ENCODE data around the gene FGD4.

FGD4 gene

DNA sequence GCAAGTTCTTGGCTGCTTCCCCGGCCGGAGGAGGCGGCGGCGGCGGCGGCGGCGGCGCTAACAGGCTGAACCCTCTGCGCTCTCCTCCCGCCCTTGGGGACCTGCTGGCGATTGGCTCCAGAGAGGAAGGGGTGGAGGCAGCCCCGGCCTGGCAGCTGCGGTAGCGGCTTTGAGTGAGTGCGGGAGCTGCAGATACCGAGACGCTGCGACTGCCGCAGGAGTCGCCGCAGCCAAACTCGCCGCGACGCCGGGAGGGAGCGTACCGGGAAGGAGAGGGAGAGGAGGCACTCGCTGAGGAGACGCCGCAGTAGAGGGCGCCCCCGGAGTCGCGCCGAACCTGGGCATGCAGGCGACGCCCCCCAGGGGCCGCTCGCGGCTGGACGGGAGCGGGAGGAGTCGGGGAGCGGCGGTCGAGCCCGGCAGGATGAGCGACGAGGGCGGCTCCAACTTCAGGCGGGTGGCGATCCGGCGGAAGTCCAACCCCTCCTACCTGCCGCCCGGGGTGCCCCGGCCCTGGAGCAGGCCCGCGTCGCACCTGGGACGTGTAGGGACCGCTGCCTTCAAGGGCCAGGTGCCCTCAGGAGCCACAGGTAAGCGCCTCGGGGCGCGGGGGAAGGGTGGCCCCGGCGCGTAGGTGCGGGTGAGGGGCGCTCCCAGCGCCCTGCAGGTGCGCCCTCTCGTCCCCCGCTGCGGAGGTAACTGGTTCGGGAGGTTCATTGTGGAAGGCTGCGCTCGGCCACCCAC lies at the start of gene FGD4:
Gene FGD4 (plus strand): TSS at position 189 of the 744 bp plus-strand sequence.
- no peak for DNase-seq (ENCODE audit: low read depth, low spot score)

DNA sequence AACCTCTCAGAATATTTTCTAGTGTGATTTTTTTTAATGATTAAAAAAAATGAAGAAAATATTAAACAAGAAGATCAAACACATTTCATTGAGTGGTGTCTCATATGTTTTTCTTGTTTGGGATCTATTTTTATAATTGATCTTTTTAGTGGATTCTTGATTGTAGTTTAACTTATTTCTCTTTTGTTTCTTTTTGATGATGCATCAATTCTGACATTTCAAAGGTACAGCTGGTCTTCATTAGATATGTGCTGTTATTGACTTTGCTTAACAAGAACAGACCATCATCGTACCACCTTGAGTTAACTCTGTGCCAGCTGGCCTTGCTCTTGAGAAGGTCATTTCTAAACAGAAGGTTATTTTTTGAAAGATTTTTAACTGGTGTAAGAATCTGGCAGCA lies 45.8 kb upstream of the FGD4 start:
- DNase-seq (ENCODE audit: low read depth, low spot score) = no peak

DNA sequence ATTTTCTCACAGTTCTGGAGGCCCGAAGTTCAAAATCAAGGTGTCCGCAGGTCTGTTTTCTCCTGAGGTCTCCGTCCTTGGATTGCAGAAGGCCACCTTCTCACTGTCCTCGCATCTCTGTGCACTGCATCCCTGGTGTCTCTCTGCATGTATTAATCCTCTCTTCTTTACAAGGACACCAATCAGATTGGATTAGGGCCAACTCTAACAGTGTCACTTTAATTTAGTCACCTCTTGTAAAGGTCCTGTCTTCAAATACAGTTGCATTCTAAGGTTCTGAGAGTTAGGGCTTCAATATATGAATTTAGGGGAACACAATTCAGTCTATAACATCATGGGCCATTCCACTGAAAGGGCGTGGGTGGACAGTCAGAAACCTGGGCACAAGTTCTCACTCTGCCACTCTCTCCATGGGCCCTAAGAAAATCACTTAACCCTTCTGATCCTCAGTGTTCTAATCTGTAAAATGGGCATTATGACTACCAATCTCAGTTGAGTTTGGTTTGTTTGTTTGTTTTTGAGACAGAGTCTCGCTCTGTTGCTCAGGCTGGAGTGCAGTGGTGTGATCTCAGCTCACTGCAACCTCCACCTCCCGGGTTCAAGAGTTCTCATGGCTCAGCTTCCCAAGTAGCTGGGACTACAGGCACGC lies 41.6 kb upstream of the FGD4 start:
- DNase-seq (ENCODE audit: low read depth, low spot score) = no peak

DNA sequence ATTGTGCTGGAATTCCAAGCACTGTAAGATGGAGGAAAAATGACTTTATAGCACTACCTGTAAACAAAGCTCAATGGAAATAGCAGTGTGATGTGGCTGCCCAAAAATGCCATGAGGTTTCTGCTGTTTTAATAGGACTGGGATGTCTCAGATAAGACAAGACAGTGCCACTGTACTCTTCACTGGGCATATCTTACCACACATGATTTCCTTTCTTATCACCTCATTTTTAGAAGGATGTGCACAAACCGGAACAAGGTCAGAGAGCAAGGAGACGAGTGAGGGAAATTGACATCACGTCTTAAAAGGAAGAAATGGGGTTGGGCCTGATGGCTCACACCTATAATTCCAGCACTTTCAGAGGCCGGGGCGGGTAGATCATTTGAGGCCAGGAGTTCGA lies 38.4 kb upstream of the FGD4 start:
- no peak for DNase-seq (ENCODE audit: low read depth, low spot score)

DNA sequence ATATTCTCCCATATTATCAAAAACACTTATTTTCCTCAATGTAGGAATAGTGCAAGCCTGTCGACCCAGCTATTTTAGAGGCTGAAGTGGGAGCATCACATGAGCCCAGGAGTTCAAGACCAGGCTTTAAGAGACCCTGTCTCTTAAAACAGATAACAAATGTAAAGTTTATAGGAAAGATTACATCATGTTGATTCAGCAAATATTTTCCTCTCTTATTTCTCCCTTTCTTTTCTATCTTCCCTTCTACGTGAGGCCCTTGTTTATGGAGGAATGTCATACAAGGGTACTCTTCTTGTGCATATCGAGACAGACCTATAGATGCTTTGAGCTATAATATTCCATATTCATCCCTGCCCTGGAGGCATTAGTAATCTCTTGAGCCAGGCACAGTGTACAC lies 36.5 kb upstream of the FGD4 start:
- no peak for DNase-seq (ENCODE audit: low read depth, low spot score)

DNA sequence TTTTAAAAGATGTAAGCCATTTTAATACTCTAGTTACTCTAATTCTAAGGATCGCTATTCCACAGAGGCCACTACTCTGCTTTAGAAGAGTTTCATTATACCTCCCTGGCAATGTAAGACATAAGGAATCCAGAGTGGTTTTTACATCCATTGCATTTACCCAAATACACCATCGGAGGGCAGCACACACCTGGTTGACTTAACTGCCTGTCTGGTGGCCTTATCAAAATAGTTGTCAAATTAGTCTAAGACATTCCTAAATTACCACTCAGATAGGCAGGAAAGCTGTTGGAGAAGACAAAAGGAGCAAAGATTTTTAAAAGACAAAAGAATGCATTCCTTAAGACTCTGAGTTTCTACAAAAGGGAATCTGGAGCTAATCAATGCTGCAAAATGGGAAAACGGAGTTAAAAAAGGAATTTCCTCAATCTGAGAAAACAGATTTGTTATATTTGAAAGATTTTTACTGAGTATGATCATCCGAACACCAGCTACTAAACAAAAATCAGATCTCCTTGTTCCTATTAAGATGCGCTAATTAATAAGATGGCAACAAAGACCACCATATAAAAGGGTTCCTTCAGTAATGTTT lies 33.8 kb upstream of the FGD4 start:
- no peak for DNase-seq (ENCODE audit: low read depth, low spot score)

DNA sequence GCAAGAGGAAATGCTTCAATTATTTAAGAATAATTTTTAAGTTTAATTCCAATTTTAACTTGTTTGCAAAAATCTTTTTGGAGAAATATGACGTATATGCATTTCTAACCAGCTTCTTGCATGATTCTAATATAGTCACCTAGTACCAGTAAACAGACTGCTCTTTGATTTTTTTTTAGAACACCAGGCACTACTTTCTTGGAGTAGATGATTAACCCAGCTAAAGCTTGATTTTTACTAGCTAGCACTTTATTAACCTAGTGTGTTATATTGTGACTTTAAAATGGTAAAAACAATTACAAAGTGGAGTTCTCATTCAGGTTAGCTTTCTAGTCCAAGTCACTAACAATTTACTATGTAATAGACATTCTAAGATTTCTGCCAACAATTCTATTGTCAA lies 32.6 kb upstream of the FGD4 start:
- DNase-seq (ENCODE audit: low read depth, low spot score) = no peak

DNA sequence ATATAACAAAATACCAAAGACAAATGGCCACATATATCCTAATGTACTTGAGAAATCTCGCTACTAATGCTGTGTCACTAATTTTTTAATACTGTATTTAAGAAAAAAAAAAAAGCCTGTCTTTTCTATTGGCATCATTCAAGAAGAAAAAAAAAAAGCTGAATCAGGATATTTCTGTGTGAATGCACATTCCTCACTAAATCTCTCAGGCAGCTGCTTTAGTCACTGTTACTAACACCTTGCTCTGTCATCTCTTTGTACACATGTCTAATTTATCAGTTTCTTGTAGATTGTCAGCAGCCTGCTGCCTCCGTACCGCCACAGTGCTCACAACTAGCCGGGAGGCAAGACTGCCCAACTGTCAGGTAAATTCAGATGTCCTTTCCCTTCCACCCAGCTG lies 32.0 kb upstream of the FGD4 start:
- DNase-seq (ENCODE audit: low read depth, low spot score) = no peak

DNA sequence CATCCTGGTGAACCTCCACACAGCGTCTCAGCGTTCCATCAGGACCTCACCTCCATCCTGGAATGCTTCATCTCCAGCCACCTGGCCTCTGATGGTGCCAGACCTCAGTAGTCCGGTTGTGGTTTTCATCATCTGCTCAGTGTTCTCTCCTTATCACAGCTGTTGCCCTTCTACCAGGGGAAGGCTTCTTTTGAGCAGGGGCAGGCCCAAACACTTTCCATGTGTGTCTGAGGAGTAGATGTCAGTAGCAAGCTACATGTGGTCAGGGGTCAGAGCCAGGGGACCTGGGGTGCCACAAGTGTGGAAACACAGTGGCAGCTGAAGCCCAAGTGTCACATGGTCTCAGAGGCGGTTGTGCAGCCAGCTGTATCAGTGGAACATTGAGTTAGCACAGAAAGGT lies 30.2 kb upstream of the FGD4 start:
- DNase-seq (ENCODE audit: low read depth, low spot score) = no peak

DNA sequence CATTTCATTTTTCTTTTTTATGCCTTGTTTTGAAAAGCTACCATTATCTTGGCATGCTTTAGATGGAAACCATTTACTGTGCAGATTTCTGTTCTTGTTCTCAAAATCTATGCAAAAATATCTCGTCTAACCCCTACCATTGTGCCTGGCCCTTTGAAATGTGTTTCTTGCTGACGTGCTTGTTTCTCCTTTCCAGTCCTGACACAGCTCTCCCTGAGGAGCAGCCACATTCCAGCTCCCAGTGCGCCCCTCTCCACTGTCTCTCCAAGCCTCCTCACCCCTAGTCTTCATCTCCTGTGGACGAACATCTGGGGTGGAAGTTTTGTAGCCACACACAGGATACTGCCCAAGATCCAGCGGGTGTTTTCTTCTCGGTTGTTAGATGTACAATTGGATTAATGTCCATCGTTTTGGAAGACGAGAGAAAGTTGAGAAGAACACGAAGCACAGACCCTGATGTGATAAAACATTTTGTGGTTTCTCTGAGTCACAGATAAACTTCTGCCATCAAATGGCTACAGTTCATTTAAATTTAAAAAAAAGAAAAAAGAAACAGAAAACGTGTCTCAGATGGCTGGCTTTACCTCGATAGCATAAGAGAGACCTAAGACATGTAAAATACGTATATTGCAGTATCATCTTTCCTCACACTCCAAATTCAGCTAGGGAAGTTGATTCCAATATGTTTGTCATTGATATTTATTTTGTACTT lies 21.9 kb upstream of the FGD4 start:
- DNase-seq (ENCODE audit: low read depth, low spot score) = no peak

DNA sequence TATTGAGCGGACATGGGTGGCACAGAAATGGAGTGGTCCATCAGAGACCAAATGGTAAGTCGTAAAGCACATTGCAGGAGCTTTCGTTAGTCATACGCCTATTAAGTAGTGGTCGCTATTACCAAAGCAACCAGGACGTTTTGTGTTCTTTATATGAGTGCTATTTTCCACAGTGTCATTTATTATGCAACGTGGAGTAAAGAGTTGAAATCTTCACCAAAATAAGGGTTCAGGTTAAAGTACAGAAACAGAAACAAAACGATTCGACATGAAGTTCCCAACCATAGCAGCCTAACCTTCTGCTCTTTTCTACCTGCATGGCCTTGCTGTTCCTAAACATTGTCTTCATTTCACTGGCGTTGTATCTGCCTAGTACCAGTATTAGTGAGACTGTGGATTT lies 20.1 kb upstream of the FGD4 start:
- DNase-seq (ENCODE audit: low read depth, low spot score) = no peak

DNA sequence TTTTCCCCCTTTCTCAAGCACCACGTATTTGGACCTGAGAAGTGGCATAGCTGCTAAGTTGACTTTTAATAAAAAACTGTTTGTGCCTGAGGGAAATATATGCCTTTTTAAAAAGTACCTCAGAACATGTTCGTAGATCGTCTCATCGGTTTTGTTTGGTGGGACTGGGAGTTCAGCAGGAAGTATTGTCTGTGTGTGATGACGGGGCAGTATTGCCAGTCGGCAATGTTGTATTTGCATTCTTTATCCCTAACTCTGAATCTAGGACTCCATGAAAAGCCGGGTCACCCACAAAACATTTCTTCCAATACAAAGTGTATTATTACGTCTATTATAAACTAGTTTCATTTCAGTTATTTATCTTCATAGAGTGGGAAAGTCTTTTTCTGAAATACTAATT lies 19.7 kb upstream of the FGD4 start:
- DNase-seq (ENCODE audit: low read depth, low spot score) = no peak

DNA sequence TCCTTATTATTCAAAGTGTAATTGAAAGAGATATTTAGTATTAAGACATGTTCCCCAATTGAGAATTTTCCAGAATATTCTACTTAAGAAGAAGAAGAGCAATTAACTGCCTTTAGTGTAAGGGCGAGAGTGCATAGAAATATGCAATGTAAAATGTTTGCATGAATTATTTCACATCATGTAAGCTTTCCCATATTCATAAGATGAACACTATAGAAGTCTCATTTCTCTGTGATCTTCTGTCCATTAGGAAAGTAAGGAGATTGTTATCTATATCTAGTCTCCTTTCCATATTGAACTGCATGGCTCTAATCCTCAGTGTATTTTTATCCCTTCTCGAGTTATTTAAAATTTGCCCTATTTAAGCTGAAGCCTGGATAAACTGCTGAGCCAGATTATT lies 17.1 kb upstream of the FGD4 start:
- no peak for DNase-seq (ENCODE audit: low read depth, low spot score)

DNA sequence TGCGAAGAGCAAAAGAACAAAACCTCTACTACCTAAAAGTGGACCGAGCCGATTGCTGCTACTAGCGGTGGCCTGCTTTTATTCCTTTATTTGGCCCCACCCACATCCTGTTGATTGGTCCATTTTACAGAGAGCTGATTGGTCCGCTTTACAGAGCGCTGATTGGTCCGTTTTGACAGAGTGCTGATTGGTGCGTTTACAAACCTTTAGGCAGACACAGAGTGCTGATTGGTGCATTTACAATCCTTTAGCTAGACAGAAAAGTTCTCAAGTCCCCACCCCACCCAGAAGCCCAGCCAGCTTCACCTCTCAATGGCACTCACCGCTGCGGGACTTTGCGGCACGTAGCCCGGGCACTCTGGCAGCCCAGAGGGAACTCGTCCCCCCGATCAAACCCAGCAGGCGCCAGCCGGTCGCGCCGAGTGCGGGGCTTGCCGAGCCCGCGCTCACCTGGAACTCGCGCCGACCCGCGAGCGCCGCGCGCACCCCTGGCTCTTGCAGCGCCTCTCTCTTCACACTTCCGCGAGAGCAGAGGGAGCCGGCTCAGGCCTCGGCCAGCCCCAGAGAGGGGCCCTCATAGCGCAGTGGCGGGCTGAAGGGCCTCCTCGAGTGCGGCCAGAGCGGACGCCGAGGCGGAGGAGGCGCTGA lies 8.7 kb upstream of the FGD4 start:
- DNase-seq (ENCODE audit: low read depth, low spot score) = no peak

DNA sequence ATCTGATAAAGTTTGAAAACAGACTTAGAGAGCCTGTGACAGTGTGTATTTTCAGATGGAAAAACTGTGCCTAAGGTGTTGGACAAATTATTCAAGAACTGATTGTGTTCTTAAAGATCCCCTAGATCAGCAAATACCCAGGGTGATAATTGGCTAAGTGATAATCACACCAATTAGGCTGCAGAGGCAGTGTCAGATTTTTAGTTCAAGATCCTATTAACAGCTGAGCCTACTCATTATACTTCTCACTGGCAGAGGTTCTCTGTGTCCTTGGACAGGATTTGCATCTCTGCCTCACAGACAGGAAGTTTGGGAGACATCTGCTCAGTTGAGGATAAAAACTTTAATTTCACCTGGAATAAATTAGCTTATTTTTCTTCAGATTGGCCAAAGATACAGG lies 4.3 kb upstream of the FGD4 start:
- DNase-seq (ENCODE audit: low read depth, low spot score) = no peak

DNA sequence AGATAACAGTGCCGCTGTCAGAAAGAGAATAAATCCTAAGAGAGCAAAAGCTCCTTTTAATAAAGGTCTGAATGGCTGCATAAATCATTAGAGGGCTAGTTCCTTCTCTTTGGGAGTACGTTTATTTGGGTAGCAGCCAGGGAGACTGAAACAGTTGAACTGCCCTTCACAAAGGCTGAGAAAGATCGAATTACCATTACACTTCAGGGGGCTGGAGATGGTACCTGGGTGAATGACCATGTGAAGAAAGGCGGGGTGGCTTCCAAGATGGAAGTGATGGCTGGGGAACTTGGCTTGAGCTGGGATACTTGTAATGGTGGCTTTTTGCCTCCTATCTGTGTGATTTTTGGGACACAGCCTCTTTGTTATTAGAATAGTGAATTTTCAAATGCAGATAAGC lies 1.7 kb upstream of the FGD4 start:
- no peak for DNase-seq (ENCODE audit: low read depth, low spot score)

DNA sequence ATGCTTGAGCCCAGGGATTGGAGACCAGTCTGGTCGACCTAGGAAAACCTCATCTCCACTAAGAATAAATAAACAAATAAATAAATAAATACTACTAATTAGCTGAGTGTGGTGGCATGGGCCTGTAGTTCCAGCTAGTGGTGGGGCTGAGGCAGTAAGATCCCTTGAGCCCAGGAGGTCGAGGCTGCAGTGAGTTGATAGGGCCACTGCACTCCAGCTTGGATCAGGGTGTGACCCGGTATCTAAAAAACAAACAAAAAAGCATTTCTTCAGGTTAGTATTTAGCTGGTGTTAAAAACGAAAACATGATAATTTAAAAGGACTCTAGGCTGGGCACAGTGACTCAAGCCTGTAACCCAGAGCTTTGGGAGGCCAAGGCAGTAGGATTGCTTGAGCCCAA lies 1.2 kb upstream of the FGD4 start:
- no peak for DNase-seq (ENCODE audit: low read depth, low spot score)

DNA sequence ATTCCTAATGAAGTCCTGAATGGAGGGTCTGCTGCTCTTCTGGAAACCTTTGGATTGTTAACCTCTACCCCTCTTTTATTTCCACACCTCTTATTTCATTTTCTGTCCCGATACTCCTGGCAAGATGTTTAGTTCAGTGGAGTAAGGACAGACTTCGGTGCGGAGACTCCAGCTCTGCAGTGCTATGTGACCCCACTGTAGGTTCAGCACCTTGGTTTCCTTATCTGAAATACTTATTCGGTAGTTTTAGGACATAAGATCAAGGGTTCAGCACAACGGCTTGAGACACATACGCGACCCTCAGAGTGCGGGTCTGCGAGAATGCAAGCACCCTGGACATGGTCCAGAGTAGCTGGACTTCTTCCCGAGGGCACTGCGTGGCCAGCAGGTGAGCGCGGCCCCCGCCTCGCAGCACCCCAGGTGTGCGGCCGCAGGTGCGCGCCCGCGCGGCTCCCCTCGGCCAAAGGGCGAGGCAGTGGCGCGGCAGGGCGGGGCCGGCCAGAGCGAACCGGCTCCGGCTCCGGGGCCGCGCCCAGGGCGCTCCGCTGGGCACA lies 465 bp upstream of the FGD4 start:
- no peak for DNase-seq (ENCODE audit: low read depth, low spot score)

DNA sequence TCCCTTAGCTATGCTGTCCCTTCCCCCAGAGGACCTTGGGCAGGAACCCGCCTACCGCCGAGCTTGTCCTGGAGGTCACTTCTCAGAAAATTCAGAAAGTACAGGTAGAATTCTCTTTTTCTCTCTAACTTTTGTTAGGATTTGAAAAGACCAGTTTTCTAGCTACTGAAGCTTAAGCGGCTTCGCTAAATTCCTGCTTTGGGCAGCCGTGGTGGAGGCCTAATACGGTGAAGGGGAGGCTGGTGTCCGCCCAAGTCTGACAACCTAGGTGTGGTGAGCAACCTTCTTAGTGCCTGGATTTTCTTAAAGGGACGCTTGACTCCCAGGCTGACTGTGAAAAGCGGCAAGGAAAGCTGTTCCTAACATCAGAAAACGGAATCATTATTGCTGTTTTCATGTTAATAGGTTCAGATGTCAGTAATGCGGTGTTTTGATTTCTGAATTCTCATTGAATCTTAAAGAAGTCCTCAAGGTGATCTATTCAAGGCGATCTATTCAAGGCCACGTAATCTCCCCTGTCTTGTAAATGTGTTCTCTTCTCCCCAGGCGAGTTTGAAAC lies 835 bp downstream of the FGD4 start:
- DNase-seq (ENCODE audit: low read depth, low spot score) = no peak

DNA sequence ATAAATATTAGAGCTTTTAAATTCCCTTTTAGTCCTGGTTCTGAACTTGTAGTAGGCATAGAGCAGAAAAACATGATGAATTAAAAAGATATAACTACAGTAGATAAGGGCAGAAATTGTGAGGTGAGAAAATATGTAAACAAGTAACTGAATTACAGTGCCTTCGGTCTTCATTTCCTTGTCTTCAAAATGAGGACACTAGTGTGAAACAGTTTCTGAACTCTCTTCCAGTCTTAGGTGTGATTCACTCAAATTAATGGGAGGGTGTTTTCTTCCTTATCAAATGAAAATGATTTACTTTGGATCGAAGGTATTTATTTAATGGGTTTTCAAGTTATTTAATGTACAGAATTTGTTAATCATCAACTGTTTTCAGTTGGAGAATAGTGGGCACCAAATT lies 1.5 kb downstream of the FGD4 start:
- DNase-seq (ENCODE audit: low read depth, low spot score) = no peak

DNA sequence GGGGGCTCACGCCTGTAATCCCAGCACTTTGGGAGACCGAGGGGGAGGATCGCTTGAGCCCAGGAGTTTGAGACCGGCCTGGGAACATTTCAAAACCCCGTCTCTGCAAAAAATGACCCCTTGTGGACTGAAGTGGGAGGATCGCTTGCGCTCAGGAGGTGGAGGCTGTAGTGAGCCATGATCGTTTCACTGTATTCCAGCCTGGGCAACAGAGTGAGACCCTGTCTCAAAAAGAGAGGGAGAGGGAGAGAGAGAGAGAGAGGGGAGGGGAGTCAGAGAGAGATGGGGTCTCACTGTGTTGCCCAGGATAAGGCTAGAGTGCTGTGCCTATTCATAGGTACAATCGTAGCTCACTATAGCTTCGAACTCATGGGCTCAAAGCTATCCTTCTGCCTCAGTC lies 2.8 kb downstream of the FGD4 start:
- DNase-seq (ENCODE audit: low read depth, low spot score) = no peak

DNA sequence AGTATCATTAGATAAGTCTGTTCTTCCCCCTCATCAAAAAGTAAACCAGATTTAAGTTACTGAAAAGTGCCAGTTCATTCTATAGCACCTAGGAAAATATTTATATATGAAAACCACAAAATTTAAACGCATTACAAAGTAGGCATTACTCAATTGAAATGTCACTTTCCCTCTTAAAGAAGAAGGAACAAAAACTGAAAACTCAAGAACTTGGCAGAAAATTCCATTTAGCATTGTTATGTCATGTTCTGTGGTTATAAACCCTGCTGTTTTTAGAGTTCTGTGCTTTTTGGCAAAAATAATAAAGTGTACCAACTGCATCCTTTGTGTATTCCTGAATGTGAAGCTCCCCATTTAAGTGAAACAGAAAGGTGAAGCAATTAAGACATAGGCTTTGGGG lies 3.6 kb downstream of the FGD4 start:
- DNase-seq (ENCODE audit: low read depth, low spot score) = no peak
